ENCODE data around the gene SEC14L2.

Gene SEC14L2

DNA sequence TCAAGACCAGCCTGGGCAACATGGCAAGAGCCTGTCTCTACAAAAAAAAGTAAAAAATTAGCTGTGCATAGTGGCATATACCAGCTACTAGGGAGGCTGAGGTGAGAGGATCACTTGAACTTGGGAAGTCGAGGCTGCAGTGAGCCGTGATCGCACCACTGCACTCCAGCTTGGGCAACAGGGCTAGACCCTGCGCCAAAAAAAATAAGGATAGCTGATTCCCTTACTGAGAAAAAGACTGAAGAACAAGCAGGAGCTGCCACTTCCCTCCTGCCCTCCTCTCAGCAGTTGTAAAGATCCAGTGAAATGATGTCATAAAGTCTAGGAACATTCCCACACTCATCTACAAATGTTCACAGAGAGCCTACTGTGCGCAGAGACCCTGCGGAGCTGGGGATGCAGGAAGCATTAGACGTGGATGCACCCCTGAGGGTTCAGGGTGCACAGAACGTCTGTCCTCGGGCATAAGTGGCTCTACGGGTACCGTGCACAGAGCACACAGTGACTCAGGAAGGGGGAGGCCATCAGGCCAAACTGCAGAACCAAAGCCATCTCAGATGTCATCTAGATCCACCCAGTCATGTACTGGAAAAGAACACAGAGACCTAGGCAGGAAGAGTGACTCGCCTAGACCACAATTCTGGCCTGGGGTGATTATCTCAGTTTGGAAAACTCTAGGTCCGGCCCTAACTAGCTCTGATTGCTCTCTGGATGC lies 11.7 kb downstream of the SEC14L2 start:
- no peak for DNase-seq

- DNase-seq, result no peak
These were observed 15.0 kb downstream of the SEC14L2 start for GRCh38 chr22:30411780-30412179.

- DNase-seq, result no peak
These were observed 16.2 kb downstream of the SEC14L2 start for GRCh38 chr22:30413001-30413400.

- no peak for DNase-seq
These were observed 17.1 kb downstream of the SEC14L2 start for GRCh38 chr22:30413745-30414524.

DNA sequence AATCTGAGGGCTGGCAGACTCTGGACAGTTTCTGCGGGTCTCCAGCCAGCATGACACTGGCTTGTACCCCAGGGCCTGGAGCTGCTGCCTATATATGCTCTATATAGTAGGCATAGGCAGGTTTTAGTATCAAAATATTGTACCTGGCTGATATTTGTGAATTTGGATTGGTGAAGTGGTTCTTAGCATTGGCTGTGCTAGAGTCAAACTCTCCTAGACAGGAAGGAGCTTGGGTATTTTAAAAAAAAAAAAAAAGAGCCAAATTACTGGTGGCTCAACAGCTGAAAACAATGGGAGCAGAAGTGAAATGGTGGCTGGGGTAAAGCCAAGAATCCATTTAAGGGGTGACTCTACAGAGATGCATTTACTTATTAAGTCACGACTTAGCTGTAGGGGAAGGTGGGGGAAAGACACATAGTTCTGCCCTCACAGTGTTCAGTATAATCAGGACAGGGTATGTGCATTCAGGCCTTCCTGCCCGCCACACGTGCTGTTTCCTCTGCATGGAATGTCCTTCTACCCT lies 17.8 kb downstream of the SEC14L2 start:
- no peak for DNase-seq

- no peak for DNase-seq
These were observed 19.6 kb downstream of the SEC14L2 start for GRCh38 chr22:30416403-30416802.

GRCh38 chr22:30416837-30417236 lies 20.0 kb downstream of the SEC14L2 start:
- DNase-seq, result no peak

GRCh38 chr22:30420347-30421125 lies 23.7 kb downstream of the SEC14L2 start:
- DNase-seq, result no peak

DNA sequence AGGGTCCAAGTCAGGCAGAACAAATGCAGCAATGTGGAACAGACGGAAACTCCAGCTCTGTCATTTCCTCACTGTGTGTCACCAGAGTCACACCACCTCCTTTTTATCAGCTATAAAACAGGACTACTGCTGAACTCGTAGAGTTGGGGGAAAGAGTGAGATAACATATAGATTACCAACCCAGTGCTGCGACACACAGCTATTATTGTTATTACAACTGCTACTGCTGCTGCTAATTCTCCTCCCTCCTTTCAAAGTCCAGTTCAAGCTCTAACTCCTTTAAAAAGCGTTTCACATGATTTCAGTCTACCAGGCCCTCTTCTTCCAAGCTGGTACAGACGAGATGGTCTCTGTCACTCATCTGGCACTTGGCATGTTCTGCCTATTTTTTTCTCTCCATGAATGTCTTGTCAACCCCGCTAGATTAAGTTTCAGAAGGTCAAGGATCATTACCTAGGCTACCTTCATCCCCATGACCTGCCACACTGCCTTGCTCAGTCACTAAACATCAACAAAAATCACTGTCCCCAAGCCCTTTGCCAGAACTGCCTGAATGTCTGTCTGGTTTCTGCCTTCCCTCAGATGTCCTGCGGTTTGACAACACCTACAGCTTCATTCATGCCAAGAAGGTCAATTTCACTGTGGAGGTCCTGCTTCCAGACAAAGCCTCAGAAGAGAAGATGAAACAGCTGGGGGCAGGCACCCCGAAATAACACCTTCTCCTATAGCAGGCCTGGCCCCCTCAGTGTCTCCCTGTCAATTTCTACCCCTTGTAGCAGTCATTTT lies 25.1 kb downstream of the SEC14L2 start:
- no peak for DNase-seq

DNA sequence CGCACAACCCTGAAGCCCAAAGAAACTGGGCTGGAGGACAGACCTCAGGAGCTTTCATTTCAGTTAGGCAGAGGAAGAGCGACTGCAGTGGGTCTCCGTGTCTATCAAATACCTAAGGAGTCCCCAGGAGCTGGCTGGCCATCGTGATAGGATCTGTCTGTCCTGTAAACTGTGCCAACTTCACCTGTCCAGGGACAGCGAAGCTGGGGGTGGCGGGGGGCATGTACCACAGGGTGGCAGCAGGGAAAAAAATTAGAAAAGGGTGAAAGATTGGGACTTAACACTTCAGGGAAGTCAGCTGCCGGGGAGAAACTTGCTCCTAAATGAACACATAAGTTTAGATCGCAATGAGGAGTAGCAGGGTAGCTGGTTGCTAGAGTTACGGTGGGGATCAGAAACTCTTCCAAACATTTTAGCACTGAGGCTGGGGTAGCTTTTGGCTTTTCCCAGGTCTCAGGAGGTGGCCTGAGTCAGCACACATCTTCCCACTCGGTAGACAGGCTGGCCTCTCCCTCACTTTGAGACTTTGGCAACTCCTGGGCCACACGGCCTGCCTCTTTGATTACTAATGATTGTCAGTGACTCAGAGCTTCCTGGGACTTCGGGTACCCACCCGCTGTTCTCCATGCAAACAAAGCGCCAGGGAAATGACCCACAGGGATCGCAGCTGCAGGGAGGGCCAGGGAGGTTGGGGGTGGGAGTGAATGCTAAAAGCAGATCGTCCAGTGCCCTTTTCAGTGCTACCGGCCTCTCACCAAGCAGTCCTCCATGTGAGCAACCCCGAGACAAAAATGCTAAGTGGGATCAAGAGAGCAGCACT lies 25.9 kb downstream of the SEC14L2 start:
- DNase-seq, result peak; percentile 79

GRCh38 chr22:30423301-30423958 lies 26.6 kb downstream of the SEC14L2 start:
- peak; percentile 72 for DNase-seq

DNA sequence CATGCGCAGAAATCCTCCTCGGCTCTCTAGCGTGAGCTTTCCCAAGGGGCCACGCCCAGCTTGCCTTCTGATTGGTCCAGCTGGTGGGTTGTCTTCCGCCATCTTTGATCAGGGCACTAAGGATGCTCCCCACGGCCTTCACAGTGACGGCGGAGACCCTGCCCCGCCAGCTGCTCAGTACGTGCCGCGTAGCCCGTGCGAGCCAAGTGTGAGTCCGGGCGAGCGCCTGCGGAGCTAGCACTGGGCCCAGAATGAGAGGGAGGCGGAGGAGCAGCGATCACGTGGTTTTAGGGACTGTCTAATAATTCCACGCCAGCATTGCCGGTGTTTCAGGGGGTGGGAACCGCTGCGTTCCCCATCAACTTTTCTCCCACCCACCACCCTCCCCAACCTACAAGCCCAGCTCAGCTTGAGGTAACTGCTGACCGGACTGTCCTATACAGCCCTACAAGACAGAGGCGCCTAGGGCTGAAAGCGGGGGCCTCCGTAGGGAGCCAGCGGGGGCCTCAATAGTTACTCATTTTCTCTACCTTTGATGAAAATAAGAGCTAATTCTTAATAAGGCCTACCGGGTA lies 27.2 kb downstream of the SEC14L2 start:
- peak; percentile 100 for DNase-seq

DNA sequence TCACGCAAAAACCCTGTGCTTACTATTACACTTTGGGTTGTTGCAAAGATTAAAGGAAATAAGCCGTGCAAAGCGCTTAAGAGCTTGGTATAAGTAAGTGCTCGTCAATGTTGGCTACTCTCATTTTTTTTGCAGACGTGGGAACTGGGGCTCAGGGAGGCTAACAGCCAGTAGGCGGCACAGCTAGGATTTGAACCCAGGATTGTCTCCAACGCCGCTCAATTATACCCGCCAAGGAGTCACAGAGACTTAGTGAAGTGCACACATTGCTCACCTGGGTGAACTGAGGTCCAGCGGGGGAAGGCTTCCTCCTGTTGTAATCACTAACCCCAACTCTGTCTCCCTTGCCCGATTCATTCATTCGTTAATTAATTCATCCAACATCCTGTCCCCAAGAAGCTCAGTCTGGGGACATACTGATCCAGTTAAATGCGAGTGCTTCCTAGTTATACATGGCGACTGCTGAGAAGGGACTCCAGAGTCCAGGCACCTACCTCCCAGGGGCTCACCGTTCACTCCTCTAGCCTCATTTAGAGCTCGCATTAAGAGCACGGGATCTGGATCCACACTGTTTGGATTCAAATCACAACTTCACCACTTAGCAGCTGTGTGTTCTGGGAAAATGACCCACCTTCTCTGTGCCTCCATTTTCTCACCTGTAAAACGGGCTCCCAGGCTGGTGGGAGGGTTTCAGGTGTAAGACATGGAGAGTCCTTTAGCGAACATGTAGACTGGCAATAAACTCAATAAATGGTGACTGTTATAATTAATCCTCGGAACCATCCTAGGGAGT lies 27.9 kb downstream of the SEC14L2 start:
- no peak for DNase-seq

DNA sequence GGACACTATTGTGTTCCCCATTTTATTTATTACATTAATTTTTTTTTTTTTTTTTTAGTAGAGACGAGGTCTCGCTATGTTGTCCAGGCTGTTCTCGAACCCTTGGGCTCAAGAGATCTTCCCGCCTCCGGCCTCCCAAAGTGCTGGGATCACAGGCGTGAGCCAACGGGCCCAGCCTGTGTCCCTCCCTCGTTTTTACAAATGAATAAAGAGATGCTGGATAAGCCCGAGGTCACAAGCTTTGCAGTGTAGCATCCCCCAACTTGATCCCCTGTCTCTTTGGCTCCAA lies 28.5 kb downstream of the SEC14L2 start:
- no peak for DNase-seq

DNA sequence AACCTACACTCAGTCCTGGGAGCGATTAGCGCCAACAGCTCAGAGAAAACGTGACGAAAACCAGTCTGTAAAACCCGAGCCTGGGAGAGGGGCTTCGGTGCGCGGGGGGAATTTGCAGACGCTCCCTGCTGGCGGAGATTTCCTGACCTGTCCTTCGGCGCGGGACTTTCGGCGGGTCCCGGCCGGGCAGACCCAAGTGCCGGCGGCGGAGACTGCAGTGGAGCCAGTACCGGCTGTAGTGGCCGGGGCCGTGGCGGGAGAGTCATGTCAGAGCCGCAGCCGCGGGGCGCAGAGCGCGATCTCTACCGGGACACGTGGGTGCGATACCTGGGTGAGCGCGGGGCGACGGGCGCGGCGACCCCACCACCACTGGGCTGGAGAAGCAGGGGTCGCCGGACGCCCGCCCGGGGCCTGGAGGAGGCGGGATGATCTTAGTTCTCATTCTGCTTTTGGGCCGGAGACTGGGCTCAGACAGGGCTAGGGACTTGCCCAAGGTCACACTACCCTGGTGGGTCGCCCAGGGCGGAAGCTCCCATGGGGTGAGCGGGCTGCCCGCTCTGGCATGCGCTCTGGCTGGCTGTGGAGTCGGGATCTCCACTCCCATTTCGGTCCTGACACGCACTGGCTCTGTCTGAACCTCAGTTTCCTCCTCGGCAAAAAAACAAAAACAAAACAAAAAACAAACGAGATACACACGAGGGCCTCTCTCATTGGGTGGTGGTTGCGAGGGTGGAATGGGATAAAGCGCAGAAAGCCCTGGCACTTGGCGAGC lies 29.0 kb downstream of the SEC14L2 start, which contains the start of gene MTFP1:
Gene MTFP1 (plus strand): TSS at position 153 of the 772 bp plus-strand sequence. CDS start 112 bp downstream, at position 265.
- peak; percentile 41 for DNase-seq

- DNase-seq, result peak; percentile 89
These were observed 29.9 kb downstream of the SEC14L2 start for GRCh38 chr22:30426388-30427353.

DNA sequence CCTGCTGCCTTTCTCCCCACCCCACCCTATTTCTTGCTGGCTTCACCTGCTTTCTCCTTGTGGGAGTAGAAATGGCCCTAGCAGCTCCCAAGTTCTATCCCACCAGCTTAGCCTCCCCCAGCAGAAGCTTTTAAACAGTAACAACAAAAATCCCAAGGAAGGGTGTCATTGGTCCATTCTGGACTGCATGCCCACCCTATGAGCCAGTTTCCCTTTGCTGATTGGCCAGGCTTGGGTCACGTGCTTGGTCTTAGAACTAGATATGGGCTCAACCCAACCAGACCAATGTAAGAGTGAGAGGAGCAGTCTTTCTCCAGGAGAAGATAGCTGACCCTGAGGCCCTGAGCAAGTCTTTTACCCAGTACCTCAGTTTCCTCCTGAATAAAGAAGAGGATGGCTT lies 31.1 kb downstream of the SEC14L2 start:
- no peak for DNase-seq

- no peak for DNase-seq
These were observed 33.1 kb downstream of the SEC14L2 start for GRCh38 chr22:30429887-30430286.
